ENCODE measurements around the gene P2RY1. TPM values are rescaled to one million over a fixed set of nuclear protein-coding genes. Genes with fewer than 3 reads are reported as not detected.
A peak's percentile ranks its signal among the peaks of the same experiment; 100 is the strongest.

The P2RY1 gene
- total and polyA plus RNA-seq, 9 of the 15 experiments (the other 6 are each of a cell fraction or from before 2014, with no cell fraction given): 6.0 to 27.9 (median 18.4) TPM

GRCh38 chr3:152830245-152830644 lies 4.7 kb upstream of the P2RY1 start (continued):
- TF ChIP-seq CEBPG (CRISPR knock-in tag; IDR thresholded peaks at IDR 0.05) (peak; percentile 73), CEBPG (tag; conservative IDR thresholded peaks at IDR 0.05 in 1 of 2, IDR thresholded peaks at IDR 0.05 in 1 of 2) (peak in 1 of 2 experiments; percentile 84; a peak in 2 of 4 replicates), THRB (CRISPR knock-in tag; conservative IDR thresholded peaks at IDR 0.05) (no peak), CXXC5 (CRISPR knock-in tag; IDR thresholded peaks at IDR 0.05) (peak; percentile 20; the same call in 1 of the 2 replicates), USF2 (CRISPR knock-in tag; IDR thresholded peaks at IDR 0.05) (peak; percentile 47), MITF (IDR thresholded peaks at IDR 0.05) (no peak), TAF15 (IDR thresholded peaks at IDR 0.05; ENCODE audit: low read depth, low read length) (no peak), ZNF41 (CRISPR knock-in tag; conservative IDR thresholded peaks at IDR 0.05) (no peak), MYC (IDR thresholded peaks at IDR 0.05; ENCODE audit: low read depth, low read length) (peak; percentile 53; the same call in 1 of the 2 replicates), MYC (CRISPR knock-in tag; IDR thresholded peaks at IDR 0.05; ENCODE audit: borderline replicate concordance, low read depth) (no peak)
